HG02623 (cell line): ENCODE data around the gene GPM6B.

Experiments
- ATAC-seq: cut with Tn5 transposase; IDR thresholded peaks from one replicate; pipeline ENCODE4 v1.9.1; 2021; ENCODE audit warnings: moderate library complexity; ENCODE audit not compliant: unreplicated experiment

GPM6B gene

GRCh38 chrX:13825178-13825762, 8.4 kb upstream of the GPM6B start:
- ATAC-seq = no peak

- ATAC-seq = no peak
These were observed 7.9 kb upstream of the GPM6B start for GRCh38 chrX:13824746-13825145.

- ATAC-seq = no peak
These were observed 4.8 kb upstream of the GPM6B start for GRCh38 chrX:13821738-13822137.

- no peak for ATAC-seq
These were observed 717 bp downstream of the GPM6B start for GRCh38 chrX:13816176-13816575.

GRCh38 chrX:13815664-13816063, 1.2 kb downstream of the GPM6B start:
- no peak for ATAC-seq

GRCh38 chrX:13808865-13809264, 8.0 kb downstream of the GPM6B start:
- ATAC-seq = no peak

GRCh38 chrX:13808293-13808692, 8.6 kb downstream of the GPM6B start:
- ATAC-seq = no peak

GRCh38 chrX:13805241-13805640, 11.7 kb downstream of the GPM6B start:
- ATAC-seq = no peak

GRCh38 chrX:13803116-13803515, 13.8 kb downstream of the GPM6B start:
- ATAC-seq = no peak

GRCh38 chrX:13798184-13798583, 18.7 kb downstream of the GPM6B start:
- no peak for ATAC-seq

- ATAC-seq = no peak
These were observed 19.4 kb downstream of the GPM6B start for GRCh38 chrX:13797512-13797911.

GRCh38 chrX:13794417-13794816, 22.5 kb downstream of the GPM6B start:
- ATAC-seq = no peak

- no peak for ATAC-seq
These were observed 23.0 kb downstream of the GPM6B start for GRCh38 chrX:13793897-13794296.

GRCh38 chrX:13791559-13791958, 25.3 kb downstream of the GPM6B start:
- ATAC-seq = no peak

GRCh38 chrX:13791145-13791544, 25.7 kb downstream of the GPM6B start:
- ATAC-seq = no peak

- ATAC-seq = no peak
These were observed 26.4 kb downstream of the GPM6B start for GRCh38 chrX:13790206-13791131.

- ATAC-seq = no peak
These were observed 30.8 kb downstream of the GPM6B start for GRCh38 chrX:13786048-13786447.

- no peak for ATAC-seq
These were observed 35.9 kb downstream of the GPM6B start for GRCh38 chrX:13780868-13781427.

GRCh38 chrX:13778916-13779315, 38.0 kb downstream of the GPM6B start:
- no peak for ATAC-seq

- ATAC-seq = no peak
These were observed 40.5 kb downstream of the GPM6B start for GRCh38 chrX:13776387-13776786.

GRCh38 chrX:13775837-13776236, 41.1 kb downstream of the GPM6B start:
- ATAC-seq = no peak

- ATAC-seq = no peak
These were observed 42.2 kb downstream of the GPM6B start for GRCh38 chrX:13774696-13775095.
